ENCODE measurements around the gene KMT2A.

- TF ChIP-seq CTCF (IDR thresholded peaks at IDR 0.05) (peak in 5 of 7 experiments; percentile 66 to 82 (median 73)), POLR2AphosphoS5 (IDR thresholded peaks at IDR 0.05) (peak in 1 of 3 donors; percentile 52), EP300 (IDR thresholded peaks at IDR 0.05) (no peak), POLR2A (IDR thresholded peaks at IDR 0.05) (no peak)
Measured at GRCh38 chr11:118488480-118489109, 52.3 kb downstream of the KMT2A start.
